ENCODE results near the gene LOXHD1. TPM values are rescaled to one million over a fixed set of nuclear protein-coding genes. Genes with fewer than 3 reads are reported as not detected.

LOXHD1 gene
- total and polyA plus RNA-seq, 2 donors (not counting 1 experiment from before 2014, with no cell fraction given) = not detected

DNA sequence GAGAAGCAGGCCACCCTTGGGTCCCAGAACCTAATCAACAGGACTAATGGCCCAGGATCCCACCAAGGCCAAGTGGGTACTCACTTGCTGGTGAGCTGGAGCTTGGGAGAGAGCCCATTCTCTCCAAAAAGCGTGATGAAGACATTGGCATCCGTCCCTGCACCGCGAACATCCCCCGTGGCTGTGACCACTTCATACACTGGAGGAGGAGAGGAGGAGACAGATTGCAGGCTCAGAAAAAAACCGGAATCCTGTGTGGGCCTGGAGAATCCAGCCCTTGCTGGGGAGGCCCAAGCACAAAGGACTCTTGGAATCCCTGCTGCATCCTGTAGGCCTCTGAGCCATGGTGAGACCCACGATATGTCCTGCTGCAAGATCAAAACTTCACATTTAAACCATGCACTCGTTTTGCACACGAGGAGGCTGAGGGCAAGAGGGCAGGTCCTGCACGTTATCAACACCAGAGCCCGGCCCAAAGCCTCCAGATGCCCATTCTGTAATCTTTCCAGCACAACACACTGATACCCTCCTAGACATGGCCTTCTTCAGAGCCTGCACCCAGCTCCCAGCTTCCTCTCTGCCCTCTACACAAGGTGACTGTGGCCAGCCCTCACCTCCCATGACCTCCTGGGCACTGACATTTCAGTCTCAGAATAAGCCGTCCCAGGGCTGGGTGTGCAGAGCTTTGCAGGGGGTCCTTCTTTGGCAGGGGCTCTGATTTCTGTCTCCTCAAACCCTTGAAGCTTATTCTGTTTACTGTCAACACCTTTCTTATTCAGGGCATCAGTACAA, 7.8 kb downstream of the LOXHD1 start:
- no peak for DNase-seq
- H3K9me3 Mint-ChIP-seq (ENCODE audit: insufficient read depth) = no peaks in the 10 kb centered on the region

DNA sequence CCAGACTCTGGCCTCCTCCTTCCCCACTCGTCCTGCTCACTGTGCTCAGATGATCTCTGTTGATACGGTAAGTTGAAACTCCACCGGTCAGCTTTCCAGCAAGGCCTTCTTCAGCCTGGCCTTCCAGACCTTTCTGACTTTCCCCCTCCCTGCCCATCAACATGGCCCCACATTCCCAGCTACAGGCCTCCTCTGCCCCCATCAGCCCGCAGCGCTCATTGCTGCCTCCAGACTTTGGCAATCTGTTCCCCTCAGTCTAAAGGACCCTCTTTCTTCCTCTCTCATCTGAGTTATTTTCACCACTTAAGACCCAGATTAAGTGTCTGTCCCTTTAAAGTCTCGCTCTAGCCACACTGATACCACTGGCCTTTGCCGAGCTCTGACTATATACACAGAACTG, 10.6 kb downstream of the LOXHD1 start:
- no peaks in the 10 kb centered on the region for H3K79me2 ChIP-seq (ENCODE audit: control insufficient read depth, insufficient read depth, low read length)
- DNase-seq (no peak), ATAC-seq (ENCODE audit: low read depth) (no peak)
- Mint-ChIP-seq H3K27me3 (peaks cover 7% of the 10 kb centered on the region), H3K4me1 (no peaks in the 10 kb centered on the region), H3K27ac (no peak overlapping the region), H3K4me3 (no peak overlapping the region), H3K9me3 (ENCODE audit: insufficient read depth) (no peaks in the 10 kb centered on the region)
- POLR2A ChIA-PET = no interaction called here
- intact Hi-C loops (cut with micrococcal nuclease) = no loop called here
- no peak for TF ChIP-seq EZH2 (IDR thresholded peaks at IDR 0.05; ENCODE audit: borderline replicate concordance, insufficient read depth, low read depth, low read length, poor library complexity, severe bottlenecking)
- TF ChIP-seq, protein P1, sequence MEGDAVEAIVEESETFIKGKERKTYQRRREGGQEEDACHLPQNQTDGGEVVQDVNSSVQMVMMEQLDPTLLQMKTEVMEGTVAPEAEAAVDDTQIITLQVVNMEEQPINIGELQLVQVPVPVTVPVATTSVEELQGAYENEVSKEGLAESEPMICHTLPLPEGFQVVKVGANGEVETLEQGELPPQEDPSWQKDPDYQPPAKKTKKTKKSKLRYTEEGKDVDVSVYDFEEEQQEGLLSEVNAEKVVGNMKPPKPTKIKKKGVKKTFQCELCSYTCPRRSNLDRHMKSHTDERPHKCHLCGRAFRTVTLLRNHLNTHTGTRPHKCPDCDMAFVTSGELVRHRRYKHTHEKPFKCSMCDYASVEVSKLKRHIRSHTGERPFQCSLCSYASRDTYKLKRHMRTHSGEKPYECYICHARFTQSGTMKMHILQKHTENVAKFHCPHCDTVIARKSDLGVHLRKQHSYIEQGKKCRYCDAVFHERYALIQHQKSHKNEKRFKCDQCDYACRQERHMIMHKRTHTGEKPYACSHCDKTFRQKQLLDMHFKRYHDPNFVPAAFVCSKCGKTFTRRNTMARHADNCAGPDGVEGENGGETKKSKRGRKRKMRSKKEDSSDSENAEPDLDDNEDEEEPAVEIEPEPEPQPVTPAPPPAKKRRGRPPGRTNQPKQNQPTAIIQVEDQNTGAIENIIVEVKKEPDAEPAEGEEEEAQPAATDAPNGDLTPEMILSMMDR (IDR thresholded peaks at IDR 0.05) = no peak
- CTCF ChIA-PET = interaction anchor here (3.3 kb wide), 1 partner anchor 12 kb away, joined by 19 read pairs; the partner anchor contains the start of gene LOXHD1
- no peak overlapping the region for H3K4me2 ChIP-seq (replicated peaks; ENCODE audit: low read depth, low read length, poor library complexity, severe bottlenecking)
- no peak overlapping the region for H3K9ac ChIP-seq (ENCODE audit: low read length)
- H2AFZ ChIP-seq (ENCODE audit: insufficient read depth, low read depth, low read length, poor library complexity, severe bottlenecking) = no peak overlapping the region
- 93% methylated on average over 7 of the region's 7 CpGs for WGBS (ENCODE audit: insufficient coverage)
- H3K36me3 ChIP-seq (replicated peaks in 1 of 2; ENCODE audit: control extremely low read depth in 1 of 2, control insufficient read depth in 1 of 2, extremely low read depth in 1 of 2, insufficient read depth in 2 of 2, low read length in 1 of 2) = no peaks in the 10 kb centered on the region
- no peaks in the 10 kb centered on the region for H4K20me1 ChIP-seq (ENCODE audit: control insufficient read depth, insufficient read depth, low read length, poor library complexity, severe bottlenecking)
- H3K27ac ChIP-seq (ENCODE audit: low read length in 2 of 2) = no peak overlapping the region
- H3K4me1 ChIP-seq (ENCODE audit: control insufficient read depth in 2 of 2, insufficient read depth in 2 of 2, low read length in 2 of 2) = no peaks in the 10 kb centered on the region
- H3K27me3 ChIP-seq (replicated peaks in 1 of 4; ENCODE audit: control extremely low read depth in 1 of 4, control insufficient read depth in 3 of 4, insufficient read depth in 4 of 4, low read length in 3 of 4) = peaks cover 0 to 4% (median 0%) of the 10 kb centered on the region in 4 experiments
- no peak overlapping the region for H3K4me3 ChIP-seq (ENCODE audit: control extremely low read depth in 1 of 5, extremely low read depth in 1 of 5, insufficient read depth in 1 of 5, low read depth in 2 of 5, low read length in 4 of 5)
- H3K9me3 ChIP-seq (ENCODE audit: control extremely low read depth in 1 of 3, control insufficient read depth in 2 of 3, insufficient read depth in 1 of 3, low read length in 2 of 3) = no peaks in the 10 kb centered on the region

More for the DNA sequence above, 7.8 kb downstream of the LOXHD1 start:
- no peak for ATAC-seq (ENCODE audit: low read depth)
- no peaks in the 10 kb centered on the region for H3K4me1 Mint-ChIP-seq
- TF ChIP-seq, protein P1 (IDR thresholded peaks at IDR 0.05) = no peak
- no peak for TF ChIP-seq EZH2 (IDR thresholded peaks at IDR 0.05; ENCODE audit: borderline replicate concordance, insufficient read depth, low read depth, low read length, poor library complexity, severe bottlenecking)
- Histone ChIP-seq H3K27ac (ENCODE audit: low read length in 2 of 2) (no peak overlapping the region), H4K20me1 (ENCODE audit: control insufficient read depth, insufficient read depth, low read length, poor library complexity, severe bottlenecking) (no peaks in the 10 kb centered on the region), H3K4me3 (ENCODE audit: control extremely low read depth in 1 of 5, extremely low read depth in 1 of 5, insufficient read depth in 1 of 5, low read depth in 2 of 5, low read length in 4 of 5) (no peak overlapping the region), H3K4me1 (ENCODE audit: control insufficient read depth in 2 of 2, insufficient read depth in 2 of 2, low read length in 2 of 2) (no peaks in the 10 kb centered on the region), H3K9me3 (ENCODE audit: control extremely low read depth in 1 of 3, control insufficient read depth in 2 of 3, insufficient read depth in 1 of 3, low read length in 2 of 3) (no peaks in the 10 kb centered on the region), H2AFZ (ENCODE audit: insufficient read depth, low read depth, low read length, poor library complexity, severe bottlenecking) (no peak overlapping the region), H3K9ac (ENCODE audit: low read length) (no peak overlapping the region), H3K4me2 (replicated peaks; ENCODE audit: low read depth, low read length, poor library complexity, severe bottlenecking) (no peak overlapping the region), H3K79me2 (ENCODE audit: control insufficient read depth, insufficient read depth, low read length) (no peaks in the 10 kb centered on the region), H3K27me3 (replicated peaks in 1 of 4; ENCODE audit: control extremely low read depth in 1 of 4, control insufficient read depth in 3 of 4, insufficient read depth in 4 of 4, low read length in 3 of 4) (no peaks in the 10 kb centered on the region), H3K36me3 (replicated peaks in 1 of 2; ENCODE audit: control extremely low read depth in 1 of 2, control insufficient read depth in 1 of 2, extremely low read depth in 1 of 2, insufficient read depth in 2 of 2, low read length in 1 of 2) (no peaks in the 10 kb centered on the region)
- intact Hi-C loops (cut with micrococcal nuclease) = no loop called here
- no peak overlapping the region for H3K4me3 Mint-ChIP-seq
- POLR2A ChIA-PET = no interaction called here
- H3K27me3 Mint-ChIP-seq = peaks cover 4% of the 10 kb centered on the region
- CTCF ChIA-PET = interaction anchor here (3.3 kb wide), 1 partner anchor 9 kb away, joined by 19 read pairs; the partner anchor contains the start of gene LOXHD1
- 87% methylated on average over 12 of the region's 12 CpGs for WGBS (ENCODE audit: insufficient coverage)
- no peak overlapping the region for H3K27ac Mint-ChIP-seq

Measured in B cell (primary cell).